ELR (cell line): ENCODE measurements around the gene HYDIN.
"Not testable (repeated sequence)": the region's sequence is repeated elsewhere in the genome, so short reads cannot be mapped to it uniquely, and the experiment has no call there.

ENCODE experiments used
- DNase-seq: peaks from one replicate; pipeline ENCODE4 v3.0.0-alpha.2; 2015; ENCODE audit warnings: low read depth

The HYDIN gene

GRCh38 chr16:70992511-70992910 lies 238.0 kb downstream of the HYDIN start:
- DNase-seq: not testable (repeated sequence)

GRCh38 chr16:70987019-70987715 lies 243.4 kb downstream of the HYDIN start:
- DNase-seq: not testable (repeated sequence)

DNA sequence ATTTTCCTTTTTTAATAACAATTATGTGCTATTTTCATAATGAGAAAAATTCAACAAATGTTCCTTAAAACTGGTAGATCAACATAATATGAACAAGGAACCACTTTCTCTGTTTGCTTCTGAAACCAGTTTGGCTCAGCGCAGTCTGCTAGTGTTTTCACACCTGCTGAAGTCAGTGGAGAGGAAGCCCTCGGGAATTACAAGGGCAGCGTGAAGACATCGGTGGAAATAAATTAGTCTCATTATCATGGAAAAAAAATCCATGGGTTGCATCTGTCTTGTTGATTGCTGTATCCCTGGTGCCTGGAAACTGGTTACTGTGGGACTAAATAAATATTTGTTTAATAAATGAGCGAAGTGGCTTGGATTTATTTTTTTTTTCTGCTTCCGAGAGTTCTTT lies 245.8 kb downstream of the HYDIN start:
- DNase-seq: not testable (repeated sequence)

DNA sequence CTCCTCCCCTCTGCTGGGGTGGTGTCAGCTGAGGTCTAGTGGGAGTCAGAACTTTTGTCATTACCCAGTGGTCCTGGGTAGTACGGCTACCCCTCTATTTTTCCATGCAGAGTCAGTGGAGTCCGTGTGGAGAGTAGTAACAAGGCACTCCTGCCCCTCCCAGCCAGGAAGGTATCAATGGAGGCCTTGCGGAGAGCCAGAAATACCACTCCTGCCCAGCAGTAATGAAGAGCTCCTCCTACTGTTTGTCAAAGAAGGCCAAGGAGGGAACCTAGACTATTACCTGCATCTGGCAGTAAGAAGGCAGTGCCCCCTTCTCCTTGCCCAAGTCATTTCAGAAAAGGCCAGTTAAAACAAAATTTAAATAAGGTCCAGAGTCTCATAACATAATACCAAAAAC lies 262.2 kb downstream of the HYDIN start:
- not testable (repeated sequence) for DNase-seq

DNA sequence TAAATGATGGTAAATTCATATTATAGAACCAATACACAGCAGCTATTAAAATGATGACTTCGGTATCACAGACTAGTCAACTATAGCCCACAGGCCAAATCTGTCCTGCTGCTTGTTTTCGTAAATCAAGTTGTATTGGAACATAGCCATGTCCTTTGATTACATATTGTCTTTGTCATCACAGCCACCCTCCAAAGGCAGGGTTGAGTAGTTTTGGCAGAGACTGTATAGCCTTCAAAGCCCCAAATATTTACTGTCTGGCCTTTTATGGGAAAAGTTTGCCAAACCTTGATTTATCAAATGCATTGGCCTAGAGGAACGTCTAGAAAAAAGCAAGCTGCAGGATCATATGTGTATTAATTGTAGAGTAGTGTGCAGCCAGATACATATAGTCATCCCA lies 270.4 kb downstream of the HYDIN start:
- DNase-seq: not testable (repeated sequence)

DNA sequence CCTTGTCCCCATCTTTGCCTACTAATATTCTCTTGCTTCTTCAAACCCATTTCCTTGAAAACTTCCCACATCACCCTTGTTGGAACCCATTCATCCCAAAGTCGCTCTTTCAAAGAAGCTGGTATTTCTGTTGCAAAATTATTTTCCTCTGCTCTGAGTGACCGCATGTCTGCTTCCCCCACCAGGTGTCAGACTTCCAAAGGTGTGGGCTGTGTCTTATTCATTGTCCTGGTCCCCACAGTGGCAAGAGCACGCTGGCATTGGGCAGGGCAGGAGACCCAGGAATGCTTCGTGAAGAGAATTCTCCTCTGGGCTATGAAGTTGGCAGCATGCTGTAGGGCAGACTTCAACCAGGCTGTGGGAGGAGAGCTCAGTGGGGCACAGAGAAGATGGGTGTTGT lies 275.6 kb downstream of the HYDIN start:
- DNase-seq: not testable (repeated sequence)

DNA sequence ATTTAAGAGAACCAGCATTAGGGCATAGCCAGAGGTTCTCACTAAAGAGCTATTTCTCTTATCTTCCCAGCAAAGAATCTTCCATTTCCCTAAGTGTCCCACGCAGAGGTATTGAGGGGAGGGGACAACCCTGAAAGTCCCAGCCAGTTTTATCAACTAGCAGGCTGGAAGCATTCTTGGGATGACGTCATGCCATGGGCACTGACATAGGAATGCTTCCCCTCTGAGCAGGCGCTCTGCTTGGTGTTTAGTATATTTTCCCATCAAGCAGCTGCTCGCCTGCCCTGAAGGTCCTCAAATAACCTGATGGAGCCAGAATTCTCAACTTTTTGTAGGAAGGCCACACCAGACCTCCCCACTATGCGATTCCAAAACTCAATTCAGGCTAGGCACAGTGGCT lies 276.7 kb downstream of the HYDIN start:
- not testable (repeated sequence) for DNase-seq

DNA sequence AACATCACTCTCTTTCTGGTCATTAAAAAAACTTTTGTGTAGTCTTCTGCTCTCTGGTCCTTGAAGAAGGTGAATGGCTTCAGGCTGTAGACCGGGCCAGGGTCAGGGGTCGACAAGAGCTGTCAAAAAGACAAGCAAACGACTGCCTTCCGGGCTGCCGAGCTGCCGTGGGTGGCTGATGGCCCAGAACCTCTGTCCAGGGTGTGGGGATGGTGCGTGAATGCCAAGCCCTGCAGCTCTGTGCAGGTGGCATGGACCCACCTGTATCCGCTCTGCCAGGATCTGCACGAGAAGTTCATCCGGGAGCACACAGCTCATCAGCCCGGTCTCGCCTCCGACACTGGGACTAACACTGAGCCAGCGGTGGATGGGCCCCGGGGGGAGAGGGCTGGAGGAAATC lies 287.0 kb downstream of the HYDIN start:
- not testable (repeated sequence) for DNase-seq

- not testable (repeated sequence) for DNase-seq
Measured at GRCh38 chr16:70939690-70940359, 290.7 kb downstream of the HYDIN start.

- DNase-seq: not testable (repeated sequence)
Measured at GRCh38 chr16:70936781-70937525, 293.6 kb downstream of the HYDIN start.

DNA sequence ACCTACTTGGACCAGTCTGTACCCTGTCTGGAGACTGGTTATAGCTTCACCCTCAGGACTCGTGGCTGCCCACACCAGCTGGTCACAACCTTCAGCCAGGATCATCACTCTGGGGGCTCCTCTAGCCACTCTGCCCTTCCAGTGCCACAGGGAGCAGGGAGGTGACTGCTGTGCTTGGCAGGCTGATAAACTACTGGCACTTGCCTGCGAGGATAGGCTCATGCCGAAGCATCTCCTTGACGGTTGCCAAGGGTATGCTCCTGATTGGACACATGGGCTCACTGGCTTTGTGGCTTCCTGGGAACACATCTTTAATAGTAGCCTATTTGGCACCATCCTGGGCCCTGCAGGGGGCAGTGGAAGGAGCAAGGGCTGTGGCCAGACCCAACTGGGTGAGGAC lies 295.2 kb downstream of the HYDIN start:
- not testable (repeated sequence) for DNase-seq

DNA sequence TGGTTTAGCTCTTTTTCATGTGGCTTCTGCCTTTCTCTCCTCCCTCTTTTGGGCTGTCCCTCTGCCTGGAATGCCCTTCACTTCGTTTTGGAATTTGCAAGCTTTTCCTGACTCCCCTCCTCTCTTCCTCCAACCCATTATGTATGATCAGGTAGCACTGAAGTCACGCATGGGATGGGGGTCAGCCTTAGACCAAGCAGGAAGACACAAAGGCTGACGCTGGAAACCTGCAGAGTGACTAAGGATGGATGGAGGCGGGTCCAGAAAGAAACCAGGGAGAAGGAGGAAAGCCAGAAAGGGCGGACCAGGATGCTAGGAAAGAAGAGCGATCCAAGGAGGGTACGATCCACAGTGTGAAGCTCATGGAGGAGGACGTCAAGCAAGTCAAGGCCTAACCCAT lies 296.8 kb downstream of the HYDIN start:
- not testable (repeated sequence) for DNase-seq

- not testable (repeated sequence) for DNase-seq
Measured at GRCh38 chr16:70930757-70931156, 299.8 kb downstream of the HYDIN start.

DNA sequence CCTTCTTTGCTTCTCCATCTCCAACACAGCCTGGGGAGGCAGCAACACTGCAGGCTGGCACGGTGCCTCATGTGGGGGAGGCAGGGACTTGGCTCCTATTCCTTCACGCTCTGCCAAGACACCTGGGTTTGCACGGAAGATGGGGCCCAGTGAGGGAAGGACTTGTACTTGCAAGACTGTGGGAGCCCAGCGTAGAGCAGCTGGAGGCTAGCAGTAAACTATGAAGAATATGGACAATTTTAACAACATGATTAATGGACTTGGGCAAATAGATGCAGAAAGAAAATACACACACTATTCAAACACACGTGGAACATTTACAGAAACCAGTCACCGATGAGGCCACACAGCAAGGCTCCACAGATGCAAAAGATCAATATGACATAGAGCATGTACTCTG lies 308.4 kb downstream of the HYDIN start:
- not testable (repeated sequence) for DNase-seq

GRCh38 chr16:70920661-70921060 lies 309.9 kb downstream of the HYDIN start:
- DNase-seq: not testable (repeated sequence)

- DNase-seq: not testable (repeated sequence)
Measured at GRCh38 chr16:70888208-70888607, 342.3 kb downstream of the HYDIN start.

DNA sequence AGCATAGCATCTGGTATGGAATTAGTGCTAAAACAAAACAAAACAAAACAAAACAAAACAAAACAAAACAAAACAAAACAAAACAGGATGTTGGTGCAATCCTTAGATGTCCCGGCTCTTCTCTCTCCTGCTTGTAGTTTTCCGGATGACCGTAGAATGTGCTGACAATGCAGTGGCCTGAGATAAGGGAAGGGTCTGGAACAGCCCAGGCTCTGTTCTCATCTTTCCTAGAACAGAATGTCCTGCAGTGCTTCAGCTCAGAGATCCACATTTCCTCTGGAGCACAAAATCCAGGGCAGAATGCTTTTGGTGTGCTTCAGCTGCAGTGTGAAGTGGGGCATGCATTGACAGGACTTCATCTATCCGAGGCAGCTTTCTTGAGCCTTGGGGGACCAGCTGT lies 345.9 kb downstream of the HYDIN start:
- not testable (repeated sequence) for DNase-seq

DNA sequence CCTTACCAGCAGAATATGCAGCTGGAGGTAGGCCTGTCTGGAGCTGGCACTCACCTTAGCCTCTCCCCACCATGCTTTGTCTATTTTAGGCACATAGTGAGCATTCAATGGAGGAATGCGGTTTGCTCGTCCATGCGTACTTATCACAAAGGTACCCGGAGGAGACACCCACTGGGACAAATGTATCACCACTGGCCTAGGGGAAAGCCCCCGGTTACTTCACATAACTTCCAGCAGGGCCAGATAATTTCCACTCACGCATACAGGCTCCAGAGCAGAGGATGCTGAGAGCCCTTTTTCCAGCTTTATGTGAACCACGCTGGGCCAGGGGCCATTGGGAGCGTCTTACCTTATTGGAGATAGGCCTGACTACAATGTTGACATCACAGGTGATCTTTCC lies 348.2 kb downstream of the HYDIN start:
- not testable (repeated sequence) for DNase-seq

- not testable (repeated sequence) for DNase-seq
Measured at GRCh38 chr16:70877895-70878294, 352.6 kb downstream of the HYDIN start.

- DNase-seq: not testable (repeated sequence)
Measured at GRCh38 chr16:70876442-70876841, 354.1 kb downstream of the HYDIN start.

DNA sequence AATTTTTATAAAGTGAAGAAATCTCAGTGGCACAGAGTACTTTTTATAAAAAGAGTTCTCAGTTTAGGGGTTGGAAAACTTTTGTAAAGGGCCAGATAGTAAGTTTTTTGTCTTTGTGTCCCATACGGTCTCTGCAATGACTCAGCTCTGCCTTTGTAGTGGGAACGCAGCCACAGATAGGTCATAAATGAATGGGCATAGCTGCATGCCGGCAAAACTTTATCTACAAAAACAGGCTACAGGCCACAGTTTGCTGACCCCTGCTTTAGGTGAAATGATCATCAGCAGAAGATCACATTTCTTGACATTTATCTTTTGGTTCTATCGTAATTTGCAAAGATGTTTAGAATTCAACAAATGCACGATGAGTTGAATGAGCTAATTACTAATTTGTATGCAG lies 365.8 kb downstream of the HYDIN start:
- DNase-seq: not testable (repeated sequence)

DNA sequence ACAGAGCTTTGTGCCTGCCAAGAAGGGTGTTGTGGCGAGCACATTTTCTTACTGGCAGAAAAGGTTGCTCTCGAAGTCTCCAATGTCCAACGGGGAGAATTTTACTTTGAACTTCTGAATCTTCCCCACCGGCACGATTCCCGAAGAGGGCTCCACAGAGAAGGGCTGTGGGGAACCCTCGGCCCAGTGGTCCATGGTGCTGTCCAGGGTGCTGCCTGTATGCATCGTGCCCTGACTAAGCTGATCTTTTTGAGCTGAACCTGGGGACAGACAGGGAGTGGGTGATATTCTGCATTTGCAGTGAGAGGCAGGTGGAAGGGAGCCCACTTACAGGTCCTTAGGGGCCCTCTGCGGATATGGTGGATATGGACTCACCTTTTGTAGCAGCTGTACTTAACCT lies 368.5 kb downstream of the HYDIN start:
- DNase-seq: peak; percentile 1

DNA sequence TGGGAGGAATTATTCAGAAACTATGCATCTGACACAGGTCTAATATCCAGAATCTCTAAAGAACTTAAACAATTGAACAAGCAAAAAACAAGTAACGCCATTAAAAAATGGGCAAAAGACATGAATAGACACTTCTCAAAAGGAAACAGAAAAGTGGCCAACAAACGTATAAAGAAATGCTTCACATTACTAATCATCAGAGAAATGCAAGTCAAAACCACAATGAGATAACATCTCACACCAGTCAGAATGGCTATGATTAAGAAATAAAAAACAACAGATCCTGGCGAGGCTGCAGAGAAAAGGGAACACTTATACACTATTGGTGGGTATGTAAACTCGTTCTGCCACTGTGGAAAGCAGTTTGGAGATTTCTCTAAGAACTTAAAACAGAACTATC lies 379.2 kb downstream of the HYDIN start:
- DNase-seq: peak; percentile 58
